Kidney (tissue), 22 donors: ENCODE data around the gene STRADA. TPM values are rescaled to one million over a fixed set of nuclear protein-coding genes. Genes with fewer than 3 reads are reported as not detected.

ENCODE experiments used
- DNase-seq, 5 donors: peaks; one replicate each; pipeline ENCODE4 v3.0.0-alpha.2; 2013 to 2020
- FAIRE-seq: peaks from 2 replicates; lab custom pipeline; 2012; peaks lifted over from hg19 to GRCh38; lab: Jason Lieb, UNC
- H3K27ac ChIP-seq, 2 donors: one replicate each; pipeline ENCODE4 v1.7.0; 2013; ENCODE audit warnings: low read depth in 2 of 2, low read length in 2 of 2, inconsistent platforms in 1 of 2
- H3K27me3 ChIP-seq: one replicate; pipeline ENCODE4 v1.7.1; 2013; ENCODE audit warnings: low read length, inconsistent platforms; ENCODE audit not compliant: control insufficient read depth, insufficient read depth
- H3K36me3 ChIP-seq, 3 donors: one replicate each; pipeline versions ENCODE4 v1.7.0 to v1.7.1; 2013; ENCODE audit warnings: low read length in 3 of 3, control low read depth in 1 of 3, inconsistent platforms in 1 of 3; ENCODE audit not compliant: insufficient read depth in 3 of 3, control insufficient read depth in 2 of 3
- H3K4me1 ChIP-seq, 3 donors: one replicate each; pipeline versions ENCODE4 v1.7.0 to v1.7.1; 2013; ENCODE audit warnings: low read length in 3 of 3, inconsistent platforms in 1 of 3, low read depth in 1 of 3; ENCODE audit not compliant: control insufficient read depth in 2 of 3, insufficient read depth in 2 of 3
- H3K4me3 ChIP-seq, 3 donors: one replicate each; pipeline versions ENCODE4 v1.7.0 to v1.8.1; 2013; ENCODE audit warnings: low read length in 3 of 3, control low read depth in 1 of 3, inconsistent platforms in 1 of 3
- H3K9ac ChIP-seq, 3 donors: one replicate each; pipeline versions ENCODE4 v1.7.0 to v1.7.1; 2013; ENCODE audit warnings: low read length in 3 of 3, control low read depth in 1 of 3, inconsistent platforms in 1 of 3
- H3K9me3 ChIP-seq, 3 donors: one replicate each; pipeline versions ENCODE4 v1.7.0 to v1.7.1; 2013; ENCODE audit warnings: low read length in 3 of 3, control low read depth in 1 of 3, inconsistent platforms in 1 of 3; ENCODE audit not compliant: control insufficient read depth in 2 of 3, insufficient read depth in 1 of 3
- intact Hi-C: fragments of 100-400 bp; cut with DNase I; formaldehyde crosslinking; loops from one replicate; pipeline ENCODE4 v1.11.1; 2022
- long read RNA-seq, 10 donors: library from polyadenylated mRNA in 1 of 10; unstranded in 1 of 10; transcript quantifications; one replicate each; pipeline ENCODE4 v2.0.0 and lab custom pipeline, GENCODE V29; 2021 to 2026
- polyA plus RNA-seq: library from polyadenylated mRNA; stranded (reverse); fragments of 350-450 nt; fragmentation: Illumina TruSeq; extraction: RNeasy Lipid Tissue Mini Kit (QIAGEN cat#74804); gene quantifications from one replicate; pipeline ENCODE4 v1.2.3, GENCODE V29; 2014; ENCODE audit warnings: low read depth, low replicate concordance; ENCODE audit not compliant: insufficient read depth
- total RNA-seq: library from RNA; stranded (reverse); fragmentation: NEBNext Ultra II Directional; extraction: Animal tissue kit (Norgen Biotek cat#: 25700); gene quantifications from one replicate; pipeline ENCODE4 v1.2.1, GENCODE V29; 2021
- TF ChIP-seq, protein P1 (sequence below): IDR thresholded peaks from 3 replicates; pipeline ENCODE4 v1.5.1; 2012; ENCODE audit warnings: mild to moderate bottlenecking, moderate library complexity, borderline replicate concordance; ENCODE audit not compliant: insufficient read depth; ENCODE audit errors: extremely low read depth
- donor health status: control.
- donor health status: control.
- donor health status: control.
- donor health status: control.
- donor health status: control.
- donor health status: DM: yes; HTN: yes; CAD: no.
- donor health status: Normal renal cell carcinoma (clear cell type).

STRADA gene, protein sequence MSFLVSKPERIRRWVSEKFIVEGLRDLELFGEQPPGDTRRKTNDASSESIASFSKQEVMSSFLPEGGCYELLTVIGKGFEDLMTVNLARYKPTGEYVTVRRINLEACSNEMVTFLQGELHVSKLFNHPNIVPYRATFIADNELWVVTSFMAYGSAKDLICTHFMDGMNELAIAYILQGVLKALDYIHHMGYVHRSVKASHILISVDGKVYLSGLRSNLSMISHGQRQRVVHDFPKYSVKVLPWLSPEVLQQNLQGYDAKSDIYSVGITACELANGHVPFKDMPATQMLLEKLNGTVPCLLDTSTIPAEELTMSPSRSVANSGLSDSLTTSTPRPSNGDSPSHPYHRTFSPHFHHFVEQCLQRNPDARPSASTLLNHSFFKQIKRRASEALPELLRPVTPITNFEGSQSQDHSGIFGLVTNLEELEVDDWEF
- total RNA-seq = 38.9 TPM
- polyA plus RNA-seq = 25.7 TPM
- long read RNA-seq, donor 1, partial matches to known transcripts = 0 of 4 reads
- long read RNA-seq, donor 1, other reads (novel, unspliced or antisense) = 0 of 4 reads
- long read RNA-seq, donor 2, transcript STRADA-222 (1 exons, 3,685 nt) = major isoform, 6 of 8 reads
- long read RNA-seq, donor 2, partial matches to known transcripts = 0 of 8 reads
- long read RNA-seq, donor 2, other reads (novel, unspliced or antisense) = 0 of 8 reads
- long read RNA-seq, donor 3, partial matches to known transcripts = 0 of 7 reads
- long read RNA-seq, donor 3, other reads (novel, unspliced or antisense) = 0 of 7 reads
- long read RNA-seq, donor 4, partial matches to known transcripts = 0 of 11 reads
- long read RNA-seq, donor 4, other reads (novel, unspliced or antisense) = 0 of 11 reads
- long read RNA-seq, donor 5, partial matches to known transcripts = 0 of 1 reads
- long read RNA-seq, donor 5, other reads (novel, unspliced or antisense) = 0 of 1 reads
- long read RNA-seq, donor 6, partial matches to known transcripts = 0 of 4 reads
- long read RNA-seq, donor 6, other reads (novel, unspliced or antisense) = 0 of 4 reads
- long read RNA-seq, donor 7, partial matches to known transcripts = 6 of 15 reads
- long read RNA-seq, donor 7, other reads (novel, unspliced or antisense) = 3 of 15 reads
- long read RNA-seq, donor 8, transcript STRADA-222 (1 exons, 3,685 nt) = major isoform, 7 of 10 reads
- long read RNA-seq, donor 8, partial matches to known transcripts = 0 of 10 reads
- long read RNA-seq, donor 8, other reads (novel, unspliced or antisense) = 0 of 10 reads
- long read RNA-seq, donor 9, partial matches to known transcripts = 0 of 3 reads
- long read RNA-seq, donor 9, other reads (novel, unspliced or antisense) = 0 of 3 reads
- long read RNA-seq, donor 10, transcript STRADA-222 (1 exons, 3,685 nt) = major isoform, 11 of 11 reads
- long read RNA-seq, donor 10, partial matches to known transcripts = 0 of 11 reads
- long read RNA-seq, donor 10, other reads (novel, unspliced or antisense) = 0 of 11 reads

GRCh38 chr17:63741408-63742173, at the start of gene STRADA:
Gene STRADA, minus strand, starts transcription at chr17:63741799. Its CDS starts 13,430 bp downstream, at chr17:63728369.
- Histone ChIP-seq H3K4me3 (peak within 1 kb of the TSS; percentile 61 to 87 (median 80)), H3K9ac (peak within 1 kb of the TSS; percentile 63 to 87 (median 71)), H3K9me3 (no peaks in the 10 kb centered on the region), H3K27ac (peak within 1 kb of the TSS; percentile 93 to 94), H3K27me3 (no peaks in the 10 kb centered on the region), H3K4me1 (peaks cover 0 to 4% (median 0%) of the 10 kb centered on the region in 3 donors), H3K36me3 (peaks cover 0 to 10% (median 5%) of the 10 kb centered on the region in 3 donors)
- FAIRE-seq = no peak
- intact Hi-C loops = no loop called here
- TF ChIP-seq, protein P1, sequence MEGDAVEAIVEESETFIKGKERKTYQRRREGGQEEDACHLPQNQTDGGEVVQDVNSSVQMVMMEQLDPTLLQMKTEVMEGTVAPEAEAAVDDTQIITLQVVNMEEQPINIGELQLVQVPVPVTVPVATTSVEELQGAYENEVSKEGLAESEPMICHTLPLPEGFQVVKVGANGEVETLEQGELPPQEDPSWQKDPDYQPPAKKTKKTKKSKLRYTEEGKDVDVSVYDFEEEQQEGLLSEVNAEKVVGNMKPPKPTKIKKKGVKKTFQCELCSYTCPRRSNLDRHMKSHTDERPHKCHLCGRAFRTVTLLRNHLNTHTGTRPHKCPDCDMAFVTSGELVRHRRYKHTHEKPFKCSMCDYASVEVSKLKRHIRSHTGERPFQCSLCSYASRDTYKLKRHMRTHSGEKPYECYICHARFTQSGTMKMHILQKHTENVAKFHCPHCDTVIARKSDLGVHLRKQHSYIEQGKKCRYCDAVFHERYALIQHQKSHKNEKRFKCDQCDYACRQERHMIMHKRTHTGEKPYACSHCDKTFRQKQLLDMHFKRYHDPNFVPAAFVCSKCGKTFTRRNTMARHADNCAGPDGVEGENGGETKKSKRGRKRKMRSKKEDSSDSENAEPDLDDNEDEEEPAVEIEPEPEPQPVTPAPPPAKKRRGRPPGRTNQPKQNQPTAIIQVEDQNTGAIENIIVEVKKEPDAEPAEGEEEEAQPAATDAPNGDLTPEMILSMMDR = no peak
- DNase-seq = peak; percentile 99 to 100 (median 99)

DNA sequence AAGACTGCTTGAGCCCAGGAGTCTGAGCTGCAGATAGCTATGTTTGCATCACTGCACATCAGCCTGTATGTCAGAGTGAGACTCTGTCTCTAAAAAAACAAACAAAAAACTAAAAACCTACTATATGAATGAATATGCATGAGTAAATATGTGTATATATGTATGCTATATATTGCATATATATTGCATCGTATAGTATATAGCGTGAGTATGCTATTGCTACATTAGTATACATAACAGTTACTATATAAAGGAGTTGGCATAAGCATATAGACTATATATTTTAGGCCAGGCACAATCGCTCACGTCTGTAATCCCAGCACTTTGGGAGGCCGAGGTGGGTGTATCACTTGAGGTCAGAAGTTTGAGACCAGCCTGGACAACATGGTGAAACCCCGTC, 48.5 kb upstream of the STRADA start:
- no peaks in the 10 kb centered on the region for H3K27me3 ChIP-seq
- no peak overlapping the region for H3K9ac ChIP-seq
- H3K36me3 ChIP-seq = peaks cover 11 to 35% (median 16%) of the 10 kb centered on the region in 3 donors
- H3K9me3 ChIP-seq = no peaks in the 10 kb centered on the region
- intact Hi-C loops = no loop called here
- DNase-seq (no peak), FAIRE-seq (no peak)
- no peak overlapping the region for H3K27ac ChIP-seq
- H3K4me1 ChIP-seq = no peaks in the 10 kb centered on the region
- H3K4me3 ChIP-seq = no peak overlapping the region
- TF ChIP-seq, protein P1 = no peak
